Mucosa of stomach (tissue), 1 donor: ENCODE measurements around the gene RAB43.

Source experiments
- H3K27me3 ChIP-seq: one replicate; pipeline ENCODE4 v1.7.0; 2013; ENCODE audit warnings: mild to moderate bottlenecking, low read length; ENCODE audit not compliant: control insufficient read depth, insufficient read depth
- H3K36me3 ChIP-seq: one replicate; pipeline ENCODE4 v1.7.0; 2013; ENCODE audit warnings: low read length; ENCODE audit not compliant: control insufficient read depth, insufficient read depth
- H3K4me1 ChIP-seq: one replicate; pipeline ENCODE4 v1.7.0; 2013; ENCODE audit warnings: mild to moderate bottlenecking, low read length; ENCODE audit not compliant: control insufficient read depth, insufficient read depth
- H3K4me3 ChIP-seq: one replicate; pipeline ENCODE4 v1.7.0; 2013; ENCODE audit warnings: low read length
- H3K9ac ChIP-seq: one replicate; pipeline ENCODE4 v1.7.0; 2013; ENCODE audit warnings: mild to moderate bottlenecking, low read length, moderate library complexity
- H3K9me3 ChIP-seq: one replicate; pipeline ENCODE4 v1.7.0; 2013; ENCODE audit warnings: mild to moderate bottlenecking, low read length, moderate library complexity; ENCODE audit not compliant: control insufficient read depth
- donor health status: Pancreatic carcinoma.

Gene RAB43

GRCh38 chr3:129132097-129132866, 10.7 kb upstream of the RAB43 start:
- H3K4me3 ChIP-seq, result no peak overlapping the region
- H3K36me3 ChIP-seq, result peaks cover 14% of the 10 kb centered on the region
- no peaks in the 10 kb centered on the region for H3K9me3 ChIP-seq
- no peak overlapping the region for H3K9ac ChIP-seq
- no peaks in the 10 kb centered on the region for H3K27me3 ChIP-seq
- no peaks in the 10 kb centered on the region for H3K4me1 ChIP-seq

DNA sequence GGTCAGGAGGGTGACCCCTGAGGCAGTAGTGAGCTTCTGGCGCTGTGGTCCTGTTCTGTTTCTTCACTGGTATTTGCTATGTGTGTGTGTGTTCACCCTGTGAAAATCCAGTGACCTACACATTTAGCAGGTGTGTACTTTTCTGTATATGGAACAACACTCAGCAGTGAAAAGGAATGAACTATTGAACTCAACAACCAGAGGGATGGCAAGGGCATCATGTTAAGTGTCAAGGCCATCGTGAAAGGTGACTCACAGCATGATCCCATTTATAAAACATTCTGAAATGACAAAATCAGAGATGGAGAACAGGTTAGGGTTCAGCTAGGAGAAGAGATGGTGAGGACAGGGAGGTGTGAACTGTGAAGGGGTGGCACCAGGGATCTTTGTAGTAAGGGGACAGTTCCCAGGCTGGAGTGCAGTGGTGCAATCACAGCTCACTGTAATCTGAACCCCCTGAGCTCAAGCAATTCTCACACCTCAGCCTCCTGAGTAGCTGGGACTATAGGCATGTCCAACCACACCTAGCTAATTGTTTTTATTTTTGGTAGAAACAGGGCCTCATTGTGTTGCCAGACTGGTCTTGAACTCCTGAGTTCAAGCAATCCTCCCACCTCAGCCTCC, 10.0 kb upstream of the RAB43 start:
- no peak overlapping the region for H3K9ac ChIP-seq
- H3K27me3 ChIP-seq, result no peaks in the 10 kb centered on the region
- no peaks in the 10 kb centered on the region for H3K9me3 ChIP-seq
- peaks cover 14% of the 10 kb centered on the region for H3K36me3 ChIP-seq
- H3K4me1 ChIP-seq, result no peaks in the 10 kb centered on the region
- H3K4me3 ChIP-seq, result no peak overlapping the region

DNA sequence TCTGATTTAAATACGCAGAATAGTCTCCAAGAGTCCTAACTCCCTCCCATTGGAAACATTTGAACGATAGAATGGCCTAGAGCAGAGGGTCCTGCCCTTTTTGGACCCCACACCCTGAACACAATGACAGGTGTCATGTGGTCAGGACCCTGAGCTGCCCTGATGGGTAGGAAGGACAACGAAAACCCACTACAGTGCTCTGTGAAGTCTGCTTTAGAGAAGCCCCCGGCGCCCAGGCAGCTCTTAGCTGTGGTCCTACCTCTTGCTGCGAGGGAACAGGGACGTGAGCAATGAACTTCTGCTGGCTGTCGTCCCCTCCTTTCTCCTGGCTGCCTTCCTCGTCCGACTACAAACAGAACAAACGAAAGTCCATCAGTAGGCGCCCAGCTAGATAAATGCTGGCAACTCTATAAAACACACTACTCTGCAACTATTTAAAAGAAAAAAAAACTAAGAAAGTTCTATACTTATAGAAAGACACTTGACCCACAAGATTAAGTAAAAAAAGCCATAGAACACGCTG, 8.7 kb upstream of the RAB43 start:
- H3K27me3 ChIP-seq, result no peaks in the 10 kb centered on the region
- no peak overlapping the region for H3K4me3 ChIP-seq
- H3K4me1 ChIP-seq, result no peaks in the 10 kb centered on the region
- peaks cover 14% of the 10 kb centered on the region for H3K36me3 ChIP-seq
- H3K9ac ChIP-seq, result no peak overlapping the region
- H3K9me3 ChIP-seq, result no peaks in the 10 kb centered on the region

GRCh38 chr3:129128357-129129155, 7.0 kb upstream of the RAB43 start:
- Histone ChIP-seq H3K9ac (no peak overlapping the region), H3K9me3 (no peaks in the 10 kb centered on the region), H3K4me3 (no peak overlapping the region), H3K36me3 (peaks cover 8% of the 10 kb centered on the region), H3K4me1 (peaks cover 2% of the 10 kb centered on the region), H3K27me3 (no peaks in the 10 kb centered on the region)

DNA sequence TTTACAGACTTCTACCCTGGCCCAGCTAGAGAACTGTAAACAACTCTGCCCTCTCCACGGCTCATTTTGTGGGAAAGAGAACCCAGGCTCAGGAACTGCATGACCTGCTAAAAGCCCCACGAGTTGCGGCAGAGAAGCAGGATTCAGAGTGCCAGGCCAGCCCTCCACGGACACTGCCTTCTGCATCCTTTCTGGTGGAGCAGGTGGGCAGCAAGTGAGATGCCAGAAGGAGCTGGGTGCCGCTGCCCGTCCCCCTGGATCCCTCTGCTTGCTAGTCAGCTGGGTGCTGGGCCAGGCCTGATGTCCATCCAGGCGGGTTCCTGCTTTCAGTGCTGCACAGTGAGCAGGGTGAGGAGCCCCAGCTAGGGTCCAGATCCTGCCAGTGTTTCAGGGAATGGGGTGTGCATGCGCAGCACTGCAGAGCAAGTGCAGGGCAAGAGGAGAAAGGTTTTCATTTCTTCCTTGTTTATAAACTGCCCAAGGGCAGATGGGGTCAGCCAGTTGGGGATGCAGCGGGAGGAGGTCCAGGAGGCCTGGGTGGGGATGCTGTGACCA, 5.2 kb upstream of the RAB43 start:
- Histone ChIP-seq H3K9ac (no peak overlapping the region), H3K9me3 (no peaks in the 10 kb centered on the region), H3K4me1 (peaks cover 15% of the 10 kb centered on the region), H3K36me3 (peaks cover 4% of the 10 kb centered on the region), H3K4me3 (no peak overlapping the region), H3K27me3 (no peaks in the 10 kb centered on the region)

DNA sequence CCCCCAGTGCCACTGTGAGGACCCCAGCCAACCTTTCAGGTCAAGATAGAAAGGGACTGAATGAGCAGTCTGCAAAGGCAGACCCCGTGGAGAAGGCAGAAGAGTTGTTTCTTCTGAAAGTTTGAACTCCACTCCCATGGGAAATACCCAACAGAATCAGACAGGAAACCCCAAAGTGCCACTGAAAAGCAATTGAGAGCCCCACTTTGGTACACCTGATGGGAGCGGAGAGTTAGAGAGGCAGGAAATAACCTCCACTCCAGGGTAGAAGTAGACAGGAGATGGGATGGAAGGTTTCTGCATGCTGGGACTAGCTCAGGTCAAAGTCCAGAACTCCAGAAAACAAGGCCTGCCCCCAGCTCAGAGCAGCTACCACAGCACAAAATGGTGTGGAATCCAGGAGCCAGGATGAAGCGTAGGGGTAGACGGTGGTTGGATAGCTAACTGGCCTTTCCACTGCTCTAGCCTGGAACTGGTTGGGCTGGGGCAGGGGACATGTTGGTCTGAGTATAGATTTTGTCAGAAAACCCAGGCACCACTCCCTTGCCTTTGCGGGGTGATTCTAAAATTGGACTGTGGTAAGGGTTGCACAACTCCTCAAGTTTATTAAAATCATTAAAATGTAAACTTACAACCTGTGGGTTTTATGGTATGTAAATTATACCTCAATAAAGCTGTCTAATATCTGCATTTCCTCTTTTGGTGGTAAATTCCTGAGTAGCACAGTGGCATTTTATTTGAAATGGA, 1.9 kb upstream of the RAB43 start:
- no peak overlapping the region for H3K9ac ChIP-seq

DNA sequence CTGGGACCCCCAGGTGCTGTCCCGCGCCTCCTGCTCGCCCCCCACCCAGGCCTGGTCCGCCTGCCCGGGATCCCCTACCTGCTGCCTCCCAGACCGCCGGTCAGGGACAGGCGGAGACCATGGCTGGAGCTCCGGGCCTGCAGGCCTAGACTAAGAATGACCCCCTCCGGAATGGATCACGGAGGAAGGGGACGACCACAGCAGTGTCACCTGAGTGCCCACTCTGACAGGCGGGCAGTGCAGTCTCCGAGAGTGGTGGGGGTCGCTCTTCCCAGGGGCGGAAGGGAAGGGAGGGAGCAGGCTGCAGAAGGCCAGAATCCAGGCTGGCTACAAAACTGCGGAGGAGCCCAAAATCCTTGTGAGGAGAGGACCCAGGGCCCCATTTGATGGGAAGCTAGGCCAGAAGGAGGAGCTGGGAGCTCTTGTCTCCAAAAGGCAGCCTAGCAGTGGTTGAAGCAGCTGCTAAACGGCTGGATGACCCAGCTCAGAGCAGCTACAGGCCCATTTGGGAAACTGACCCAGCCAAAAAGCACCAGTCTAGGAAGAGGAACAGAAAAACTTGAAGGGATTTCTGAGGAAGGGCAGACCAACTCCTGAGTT, 908 bp upstream of the RAB43 start:
- Histone ChIP-seq H3K27me3 (no peaks in the 10 kb centered on the region), H3K4me1 (peaks cover 40% of the 10 kb centered on the region), H3K36me3 (no peaks in the 10 kb centered on the region), H3K9ac (no peak overlapping the region), H3K4me3 (no peak overlapping the region), H3K9me3 (no peaks in the 10 kb centered on the region)

More for the DNA sequence above, 1.9 kb upstream of the RAB43 start:
- H3K27me3 ChIP-seq, result no peaks in the 10 kb centered on the region
- H3K9me3 ChIP-seq, result no peaks in the 10 kb centered on the region
- H3K4me3 ChIP-seq, result no peak overlapping the region
- no peaks in the 10 kb centered on the region for H3K36me3 ChIP-seq
- H3K4me1 ChIP-seq, result peaks cover 34% of the 10 kb centered on the region

- Histone ChIP-seq H3K4me1 (peaks cover 50% of the 10 kb centered on the region), H3K36me3 (no peaks in the 10 kb centered on the region), H3K4me3 (peak overlapping the region; percentile 71), H3K9ac (peak overlapping the region; percentile 93), H3K27me3 (no peaks in the 10 kb centered on the region), H3K9me3 (no peaks in the 10 kb centered on the region)
These were observed 400 bp downstream of the RAB43 start for GRCh38 chr3:129121016-129121791.

- H3K4me1 ChIP-seq, result peaks cover 50% of the 10 kb centered on the region
- H3K9ac ChIP-seq, result peak overlapping the region; percentile 93
- no peaks in the 10 kb centered on the region for H3K27me3 ChIP-seq
- peak overlapping the region; percentile 71 for H3K4me3 ChIP-seq
- no peaks in the 10 kb centered on the region for H3K9me3 ChIP-seq
- H3K36me3 ChIP-seq, result no peaks in the 10 kb centered on the region
These were observed 1.2 kb downstream of the RAB43 start for GRCh38 chr3:129120254-129121004.

DNA sequence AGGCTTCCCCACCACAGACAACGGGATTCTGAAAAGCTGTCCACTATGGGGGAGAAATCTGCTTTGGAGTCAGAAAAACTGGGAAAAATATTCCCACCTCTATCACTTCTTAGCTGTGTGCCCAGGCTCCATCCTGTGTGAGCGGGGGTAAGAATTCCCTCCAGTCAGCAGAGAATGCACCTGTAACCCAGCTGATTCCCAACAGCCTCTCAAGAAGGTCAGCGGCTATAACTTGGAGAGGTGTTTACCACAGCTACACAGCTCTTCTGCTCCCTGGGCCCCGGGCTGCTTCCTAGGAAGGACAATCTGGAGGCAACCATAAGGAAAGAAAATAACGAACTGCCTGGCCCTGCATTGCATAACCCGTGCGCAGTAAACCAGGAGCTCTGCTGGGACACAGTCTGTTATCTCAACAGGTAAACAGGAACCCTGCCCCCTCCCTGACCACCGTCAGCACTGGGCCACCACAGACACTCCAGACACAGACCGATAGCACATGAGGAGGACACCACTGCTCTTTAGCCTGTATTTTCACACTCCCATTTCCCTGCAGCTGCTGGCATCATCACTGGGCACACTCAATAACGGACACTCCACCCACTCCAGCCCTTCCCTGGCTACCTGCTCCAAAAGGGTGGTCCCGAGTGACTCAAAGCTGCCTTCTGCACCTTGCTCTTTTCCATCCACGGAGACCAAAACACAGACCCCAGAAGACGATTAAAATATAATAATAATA, 2.1 kb downstream of the RAB43 start:
- Histone ChIP-seq H3K27me3 (no peaks in the 10 kb centered on the region), H3K4me3 (peak overlapping the region; percentile 71), H3K9me3 (no peaks in the 10 kb centered on the region), H3K9ac (peak overlapping the region; percentile 93), H3K4me1 (peaks cover 50% of the 10 kb centered on the region), H3K36me3 (peaks cover under 1% of the 10 kb centered on the region)
